H1 (cell line): ENCODE results near the gene TRIM9. TPM values are rescaled to one million over a fixed set of nuclear protein-coding genes. Genes with fewer than 3 reads are reported as not detected.
A peak's percentile ranks its signal among the peaks of the same experiment; 100 is the strongest.

Source experiments
- CTCF ChIA-PET: fragments of 300-600 bp; sonication (Branson Sonifier 250); formaldehyde crosslinking; loops from one replicate; lab custom pipeline; 2021; ENCODE audit not compliant: partially characterized antibody; lab: Charles Lee
- POLR2A ChIA-PET: fragments of 300-600 bp; sonication (Branson Sonifier 250); formaldehyde crosslinking; loops from one replicate; lab custom pipeline; 2021; ENCODE audit warnings: inconsistent platforms; ENCODE audit not compliant: partially characterized antibody; lab: Charles Lee
- DNase-seq, 2 experiments: peaks; one replicate each; pipeline versions ENCODE4 v3.0.0 to v3.0.0-alpha.2; 2010 to 2022; ENCODE audit warnings: low spot score in 2 of 2, low read depth in 1 of 2, mixed read lengths in 1 of 2
- FAIRE-seq: peaks from 2 replicates; lab custom pipeline; 2011; peaks lifted over from hg19 to GRCh38; lab: Jason Lieb, UNC
- H2AFZ ChIP-seq: 2 replicates; pipeline ENCODE4 v1.8.1; 2012; ENCODE audit warnings: low read length, inconsistent platforms
- H2AK5ac ChIP-seq: 2 replicates; pipeline ENCODE4 v1.6.1; 2013; ENCODE audit warnings: low read depth, low read length
- H2BK120ac ChIP-seq: replicated peaks from 2 replicates; pipeline ENCODE3; 2013; ENCODE audit warnings: low read depth, low read length, inconsistent platforms
- H2BK12ac ChIP-seq: 2 replicates; pipeline ENCODE4 v1.6.1; 2013; ENCODE audit warnings: low read depth, low read length
- H2BK15ac ChIP-seq: 2 replicates; pipeline ENCODE4 v1.6.1; 2013; ENCODE audit warnings: low read length
- H2BK20ac ChIP-seq: 2 replicates; pipeline ENCODE4 v1.6.1; 2013; ENCODE audit warnings: low read length
- H2BK5ac ChIP-seq: 2 replicates; pipeline ENCODE4 v1.6.1; 2013; ENCODE audit warnings: low read depth, low read length
- H3K14ac ChIP-seq: 2 replicates; pipeline ENCODE4 v1.6.1; 2013; ENCODE audit warnings: inconsistent platforms; ENCODE audit not compliant: insufficient read length
- H3K18ac ChIP-seq: 2 replicates; pipeline ENCODE4 v1.6.1; 2013; ENCODE audit warnings: low read length; ENCODE audit errors: extremely low read depth
- H3K23ac ChIP-seq: 2 replicates; pipeline ENCODE4 v1.6.1; 2013; ENCODE audit warnings: inconsistent platforms; ENCODE audit not compliant: insufficient read length
- H3K23me2 ChIP-seq: 2 replicates; pipeline ENCODE4 v1.6.1; 2013; ENCODE audit warnings: low read depth, low read length
- H3K27ac ChIP-seq: 2 replicates; pipeline ENCODE4 v1.6.1; 2011; ENCODE audit warnings: low read depth, low read length, inconsistent platforms
- H3K27me3 ChIP-seq, 4 experiments: replicated peaks in 1 of 4; 1 replicate in 1 of 4; 2 replicates in 3 of 4; pipeline versions ENCODE4 v1.6.1 to v1.8.1; 2011 to 2013; ENCODE audit warnings: low read length in 3 of 4, mild to moderate bottlenecking in 3 of 4, inconsistent platforms in 2 of 4, mixed read lengths in 2 of 4, moderate library complexity in 1 of 4; ENCODE audit not compliant: control insufficient read depth in 3 of 4, insufficient read depth in 3 of 4; ENCODE audit errors: extremely low read depth in 1 of 4
- H3K36me3 ChIP-seq, 4 experiments: 2 replicates each; pipeline versions ENCODE4 v1.6.1 to v1.8.1; 2011 to 2013; ENCODE audit warnings: mild to moderate bottlenecking in 4 of 4, low read length in 3 of 4, moderate library complexity in 2 of 4, control low read depth in 1 of 4, inconsistent platforms in 1 of 4; ENCODE audit not compliant: insufficient read depth in 4 of 4, control insufficient read depth in 2 of 4
- H3K4ac ChIP-seq: replicated peaks from 2 replicates; pipeline ENCODE3; 2013; ENCODE audit warnings: low read length, low read depth, mixed read lengths, inconsistent platforms; ENCODE audit not compliant: insufficient read length
- H3K4me1 ChIP-seq, 4 experiments: replicated peaks in 1 of 4; 1 replicate in 1 of 4; 2 replicates in 3 of 4; pipeline versions ENCODE4 v1.6.1 to v1.8.1; 2011 to 2013; ENCODE audit warnings: low read length in 3 of 4, inconsistent platforms in 2 of 4, mixed read lengths in 1 of 4; ENCODE audit not compliant: insufficient read depth in 4 of 4, control insufficient read depth in 3 of 4
- H3K4me2 ChIP-seq, 2 experiments: 2 replicates each; pipeline versions ENCODE4 v1.6.1 to v1.8.1; 2011 to 2013; ENCODE audit warnings: low read depth in 2 of 2, low read length in 2 of 2, control low read depth in 1 of 2, inconsistent platforms in 1 of 2, mild to moderate bottlenecking in 1 of 2; ENCODE audit not compliant: insufficient read depth in 1 of 2
- H3K4me3 ChIP-seq, 4 experiments: fragments of 200-600, 300-600 bp in 1 of 4; sonication (generic), shearing (Covaris generic), sonication (Bioruptor Twin) in 1 of 4; 2 replicates each; pipeline versions ENCODE4 v1.5.1 to v1.8.1; 2011 to 2016; ENCODE audit warnings: low read length in 4 of 4, low read depth in 3 of 4, control low read depth in 2 of 4, inconsistent platforms in 2 of 4, mild to moderate bottlenecking in 2 of 4, mixed read lengths in 1 of 4, moderate library complexity in 1 of 4; ENCODE audit not compliant: insufficient read depth in 2 of 4; ENCODE audit errors: extremely low read depth in 1 of 4
- H3K56ac ChIP-seq: replicated peaks from 2 replicates; pipeline ENCODE3; 2013; ENCODE audit warnings: low read depth, mild to moderate bottlenecking, mixed read lengths, low read length, inconsistent platforms; ENCODE audit not compliant: insufficient read length
- H3K79me1 ChIP-seq: 2 replicates; pipeline ENCODE4 v1.6.1; 2013; ENCODE audit warnings: low read depth, low read length, control low read depth
- H3K79me2 ChIP-seq, 2 experiments: 2 replicates each; pipeline versions ENCODE4 v1.6.1 to v1.8.1; 2012 to 2013; ENCODE audit warnings: low read length in 2 of 2, mild to moderate bottlenecking in 2 of 2, inconsistent platforms in 1 of 2; ENCODE audit not compliant: insufficient read depth in 2 of 2, control insufficient read depth in 1 of 2
- H3K9ac ChIP-seq, 4 experiments: replicated peaks in 1 of 4; 1 replicate in 1 of 4; 2 replicates in 3 of 4; pipeline versions ENCODE4 v1.6.1 to v1.8.1; 2011 to 2013; ENCODE audit warnings: low read depth in 3 of 4, low read length in 3 of 4, control low read depth in 2 of 4, mild to moderate bottlenecking in 2 of 4, moderate library complexity in 2 of 4, inconsistent platforms in 1 of 4; ENCODE audit errors: extremely low read depth in 1 of 4
- H3K9me3 ChIP-seq, 2 experiments: 2 replicates each; pipeline versions ENCODE4 v1.6.1 to v1.8.1; 2012 to 2013; ENCODE audit warnings: mild to moderate bottlenecking in 2 of 2, moderate library complexity in 2 of 2, control low read depth in 1 of 2, inconsistent platforms in 1 of 2, low read depth in 1 of 2, low read length in 1 of 2, mixed read lengths in 1 of 2; ENCODE audit not compliant: insufficient read depth in 2 of 2
- H4K20me1 ChIP-seq, 2 experiments: replicated peaks in 1 of 2; 2 replicates each; pipeline versions ENCODE3 to v1.8.1; 2011 to 2013; ENCODE audit warnings: inconsistent platforms in 2 of 2, low read length in 2 of 2, mild to moderate bottlenecking in 1 of 2; ENCODE audit not compliant: insufficient read depth in 2 of 2, control insufficient read depth in 1 of 2
- H4K5ac ChIP-seq: 2 replicates; pipeline ENCODE4 v1.6.1; 2013; ENCODE audit warnings: low read length, low read depth, mixed read lengths, inconsistent platforms; ENCODE audit not compliant: insufficient read length
- H4K8ac ChIP-seq: 2 replicates; pipeline ENCODE4 v1.8.0; 2013; ENCODE audit warnings: mild to moderate bottlenecking, moderate library complexity, low read length, inconsistent platforms; ENCODE audit not compliant: insufficient read depth; ENCODE audit errors: extremely low read depth
- H4K91ac ChIP-seq: replicated peaks from 2 replicates; pipeline ENCODE3; 2013; ENCODE audit warnings: low read length, mixed read lengths, inconsistent platforms; ENCODE audit not compliant: insufficient read length
- CREB1 ChIP-seq: IDR thresholded peaks from 2 replicates; pipeline ENCODE4 v1.6.1; 2012; ENCODE audit warnings: inconsistent platforms
- NANOG ChIP-seq: IDR thresholded peaks from 2 replicates; pipeline ENCODE4 v1.6.1; 2011; ENCODE audit warnings: low read length, low read depth, mild to moderate bottlenecking, inconsistent platforms; ENCODE audit not compliant: insufficient read depth, poor library complexity, severe bottlenecking
- RNF2 ChIP-seq: fragments of 200-900, 300-1000 bp; sonication (generic); IDR thresholded peaks from 2 replicates; pipeline ENCODE4 v1.7.1; 2016; ENCODE audit warnings: borderline replicate concordance, low read depth, mild to moderate bottlenecking, antibody characterized with exemption, low read length; ENCODE audit not compliant: poor library complexity, severe bottlenecking; ENCODE audit errors: missing control alignments
- WGBS, 2 experiments: shearing (Covaris generic) in 1 of 2; methylation state at CpG; one replicate each; pipeline versions ENCODE4 v1.1.6 to v1.1.7; 2013 to 2015; ENCODE audit warnings: low lambda C conversion rate in 2 of 2, mixed read lengths in 2 of 2, inconsistent platforms in 1 of 2, low coverage in 1 of 2, missing lambda C conversion rate in 1 of 2; ENCODE audit not compliant: insufficient replicate concordance in 2 of 2, insufficient coverage in 1 of 2, insufficient read length in 1 of 2; ENCODE audit errors: extremely low coverage in 1 of 2, missing lambda C conversion rate in 1 of 2; 5-methylcytosine and 5-hydroxymethylcytosine counted together
- polyA plus RNA-seq, 7 experiments: library from polyadenylated mRNA; depleted of rRNA in 3 of 7; stranded (reverse) in 5 of 7; unstranded in 2 of 7; fragments of >200 nt in 5 of 7; fragments of 200-250 nt in 2 of 7; gene quantifications; 1 replicate in 5 of 7; 2 replicates in 1 of 7; 4 replicates in 1 of 7; pipeline versions ENCODE4 v1.2.1 to v1.2.3, GENCODE V29; 2011 to 2013; ENCODE audit warnings: missing spikeins in 2 of 7, mixed read lengths in 2 of 7
- total RNA-seq: library from RNA; stranded (reverse); fragmentation: NEBNext Ultra II Directional; extraction: Animal tissue kit (Norgen Biotek cat#: 25700); gene quantifications from 2 replicates; pipeline ENCODE4 v1.2.1, GENCODE V29; 2021
- TF ChIP-seq, protein P1 (sequence below): IDR thresholded peaks from 2 replicates; pipeline ENCODE4 v1.6.1; 2012; ENCODE audit warnings: inconsistent platforms

The TRIM9 gene
- total and polyA plus RNA-seq, 2 of the 8 experiments (the other 6 are each of a cell fraction or from before 2014, with no cell fraction given), result 2.7 to 5.4 TPM

DNA sequence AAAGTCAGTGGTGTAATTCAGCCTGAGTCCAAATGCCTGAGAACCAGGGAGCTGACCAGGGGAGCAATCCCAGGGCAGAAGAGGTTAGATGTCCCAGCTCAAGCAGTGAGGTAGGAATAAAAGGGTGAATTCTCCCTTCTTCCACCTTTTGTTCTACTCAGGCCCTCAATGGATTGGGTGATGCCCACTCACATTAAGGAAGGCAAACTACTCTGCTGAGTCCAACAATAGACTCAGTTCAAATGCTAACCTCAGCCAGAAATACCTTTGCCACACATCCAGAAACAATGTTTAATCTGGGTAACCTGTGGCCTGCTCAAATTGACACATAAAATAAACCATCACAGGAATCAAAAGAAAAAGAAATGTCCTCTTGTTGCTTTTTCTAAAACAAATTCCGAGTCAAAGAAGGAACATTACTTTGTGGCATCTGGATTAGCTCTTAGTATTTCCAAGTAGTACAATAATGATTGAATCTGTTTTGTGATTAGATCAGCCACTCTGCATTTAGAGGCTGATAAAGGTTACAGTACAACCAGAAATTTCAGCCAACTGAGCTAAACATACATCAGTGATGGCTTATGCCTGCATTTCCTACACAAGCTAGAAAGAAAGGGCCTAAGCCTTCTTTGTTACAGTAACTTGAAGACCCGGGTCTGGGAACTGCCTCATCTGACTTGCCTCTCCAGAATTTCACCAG lies 43.6 kb upstream of the TRIM9 start:
- H3K4ac ChIP-seq, result no peak overlapping the region
- peaks cover 2% of the 10 kb centered on the region; the same call in 1 of the 2 replicates for H3K23me2 ChIP-seq
- H3K36me3 ChIP-seq, result no peaks in the 10 kb centered on the region
- H2BK120ac ChIP-seq, result no peak overlapping the region
- H2BK5ac ChIP-seq, result peak overlapping the region; percentile 66; the same call in 1 of the 2 replicates
- H2BK12ac ChIP-seq, result 0 out of 2 replicates have a peak overlapping the region, but pooled peaks have one; percentile 88
- no peak overlapping the region for H3K23ac ChIP-seq
- no peak overlapping the region for H4K8ac ChIP-seq
- no peak overlapping the region for H3K14ac ChIP-seq
- H2AFZ ChIP-seq, result no peak overlapping the region
- H4K5ac ChIP-seq, result no peak overlapping the region
- no peak overlapping the region for H3K56ac ChIP-seq
- H3K27me3 ChIP-seq, result no peaks in the 10 kb centered on the region
- peaks cover 0 to 5% of the 10 kb centered on the region in 2 experiments; a peak in 1 of 4 replicates for H3K9me3 ChIP-seq
- H3K4me3 ChIP-seq, result no peak overlapping the region; a peak in 1 of 8 replicates
- peak overlapping the region; percentile 29 to 44 for H3K4me2 ChIP-seq
- H4K20me1 ChIP-seq, result no peaks in the 10 kb centered on the region
- peak overlapping the region; percentile 89 for H4K91ac ChIP-seq
- H3K18ac ChIP-seq, result no peak overlapping the region
- H2BK20ac ChIP-seq, result 0 out of 2 replicates have a peak overlapping the region, but pooled peaks have one; percentile 61
- no peak for DNase-seq
- H2AK5ac ChIP-seq, result peak overlapping the region; percentile 53; the same call in 1 of the 2 replicates
- ChIA-PET CTCF (interaction anchor here (0.7 to 1.4 kb wide), 4 partner anchors 19 to 569 kb away, joined by 3 to 4 read pairs (median 3); no protein-coding TSS in a partner anchor), POLR2A (interaction anchor here (0.6 kb wide), 1 partner anchor 1506 kb away, joined by 3 read pairs; no protein-coding TSS in a partner anchor)
- no peak for FAIRE-seq
- no peak overlapping the region for H3K9ac ChIP-seq
- peaks cover 0 to 14% (median 11%) of the 10 kb centered on the region in 4 experiments; a peak in 4 of 7 replicates for H3K4me1 ChIP-seq
- no peak overlapping the region for H2BK15ac ChIP-seq
- TF ChIP-seq CREB1 (no peak), RNF2 (no peak), NANOG (no peak)
- TF ChIP-seq, protein P1, sequence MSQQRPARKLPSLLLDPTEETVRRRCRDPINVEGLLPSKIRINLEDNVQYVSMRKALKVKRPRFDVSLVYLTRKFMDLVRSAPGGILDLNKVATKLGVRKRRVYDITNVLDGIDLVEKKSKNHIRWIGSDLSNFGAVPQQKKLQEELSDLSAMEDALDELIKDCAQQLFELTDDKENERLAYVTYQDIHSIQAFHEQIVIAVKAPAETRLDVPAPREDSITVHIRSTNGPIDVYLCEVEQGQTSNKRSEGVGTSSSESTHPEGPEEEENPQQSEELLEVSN, result no peak
- H3K79me1 ChIP-seq, result no peaks in the 10 kb centered on the region
- no peak overlapping the region for H3K27ac ChIP-seq
- no peaks in the 10 kb centered on the region for H3K79me2 ChIP-seq
- WGBS, 2 experiments, result 71% methylated on average over 2 of the region's 2 CpGs; no CpG with 5 or more reads in 1 of the 2 experiments
